Progenitor cell of endocrine pancreas (in vitro differentiated cells): ENCODE measurements around the gene BHLHE41. TPM values are rescaled to one million over a fixed set of nuclear protein-coding genes. Genes with fewer than 3 reads are reported as not detected.

Source experiments
- DNase-seq: peaks from one replicate; pipeline ENCODE4 v3.0.0; 2021; ENCODE audit warnings: low spot score; ENCODE audit not compliant: unreplicated experiment
- H3K27ac Mint-ChIP-seq: 2 replicates; pipeline ENCODE4 v1.8.0; 2021; ENCODE audit warnings: mild to moderate bottlenecking, moderate library complexity, mixed read lengths
- H3K27me3 Mint-ChIP-seq: 2 replicates; pipeline ENCODE4 v1.8.0; 2021; ENCODE audit warnings: mixed read lengths
- H3K36me3 Mint-ChIP-seq: 2 replicates; pipeline ENCODE4 v1.8.0; 2022; ENCODE audit warnings: mixed read lengths; ENCODE audit not compliant: insufficient read depth
- H3K4me1 Mint-ChIP-seq: 2 replicates; pipeline ENCODE4 v1.8.0; 2021; ENCODE audit warnings: low read depth, mixed read lengths
- H3K4me3 Mint-ChIP-seq: 2 replicates; pipeline ENCODE4 v1.8.0; 2021; ENCODE audit warnings: low read depth, mild to moderate bottlenecking, moderate library complexity, mixed read lengths
- H3K9me3 Mint-ChIP-seq: 2 replicates; pipeline ENCODE4 v1.8.0; 2021; ENCODE audit warnings: low read depth, mixed read lengths
- total RNA-seq: library from RNA; stranded (reverse); gene quantifications from 2 replicates; pipeline ENCODE4 v1.2.1, GENCODE V29; 2021
- TF ChIP-seq, protein P1 (sequence below): fragments of 200-600 bp; sonication (generic); IDR thresholded peaks from one replicate; pipeline ENCODE4 v1.5.0; 2021; ENCODE audit warnings: antibody characterized with exemption, mild to moderate bottlenecking; ENCODE audit not compliant: unreplicated experiment

BHLHE41 gene
- total RNA-seq, 1 donor from 2014 or later = 0.46 TPM

GRCh38 chr12:26162905-26163304, 38.1 kb upstream of the BHLHE41 start:
- TF ChIP-seq, protein P1, sequence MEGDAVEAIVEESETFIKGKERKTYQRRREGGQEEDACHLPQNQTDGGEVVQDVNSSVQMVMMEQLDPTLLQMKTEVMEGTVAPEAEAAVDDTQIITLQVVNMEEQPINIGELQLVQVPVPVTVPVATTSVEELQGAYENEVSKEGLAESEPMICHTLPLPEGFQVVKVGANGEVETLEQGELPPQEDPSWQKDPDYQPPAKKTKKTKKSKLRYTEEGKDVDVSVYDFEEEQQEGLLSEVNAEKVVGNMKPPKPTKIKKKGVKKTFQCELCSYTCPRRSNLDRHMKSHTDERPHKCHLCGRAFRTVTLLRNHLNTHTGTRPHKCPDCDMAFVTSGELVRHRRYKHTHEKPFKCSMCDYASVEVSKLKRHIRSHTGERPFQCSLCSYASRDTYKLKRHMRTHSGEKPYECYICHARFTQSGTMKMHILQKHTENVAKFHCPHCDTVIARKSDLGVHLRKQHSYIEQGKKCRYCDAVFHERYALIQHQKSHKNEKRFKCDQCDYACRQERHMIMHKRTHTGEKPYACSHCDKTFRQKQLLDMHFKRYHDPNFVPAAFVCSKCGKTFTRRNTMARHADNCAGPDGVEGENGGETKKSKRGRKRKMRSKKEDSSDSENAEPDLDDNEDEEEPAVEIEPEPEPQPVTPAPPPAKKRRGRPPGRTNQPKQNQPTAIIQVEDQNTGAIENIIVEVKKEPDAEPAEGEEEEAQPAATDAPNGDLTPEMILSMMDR = no peak
- peaks cover 4% of the 10 kb centered on the region for H3K4me1 Mint-ChIP-seq
- H3K27me3 Mint-ChIP-seq = no peaks in the 10 kb centered on the region
- no peak overlapping the region for H3K27ac Mint-ChIP-seq
- H3K9me3 Mint-ChIP-seq = peaks cover 3% of the 10 kb centered on the region
- H3K4me3 Mint-ChIP-seq = no peak overlapping the region
- no peak for DNase-seq
- no peaks in the 10 kb centered on the region for H3K36me3 Mint-ChIP-seq

GRCh38 chr12:26162174-26162573, 37.3 kb upstream of the BHLHE41 start:
- H3K36me3 Mint-ChIP-seq = no peaks in the 10 kb centered on the region
- H3K27ac Mint-ChIP-seq = no peak overlapping the region
- TF ChIP-seq, protein P1 = no peak
- H3K9me3 Mint-ChIP-seq = peaks cover 3% of the 10 kb centered on the region
- H3K27me3 Mint-ChIP-seq = no peaks in the 10 kb centered on the region
- H3K4me3 Mint-ChIP-seq = no peak overlapping the region
- DNase-seq = no peak
- H3K4me1 Mint-ChIP-seq = peaks cover 7% of the 10 kb centered on the region

DNA sequence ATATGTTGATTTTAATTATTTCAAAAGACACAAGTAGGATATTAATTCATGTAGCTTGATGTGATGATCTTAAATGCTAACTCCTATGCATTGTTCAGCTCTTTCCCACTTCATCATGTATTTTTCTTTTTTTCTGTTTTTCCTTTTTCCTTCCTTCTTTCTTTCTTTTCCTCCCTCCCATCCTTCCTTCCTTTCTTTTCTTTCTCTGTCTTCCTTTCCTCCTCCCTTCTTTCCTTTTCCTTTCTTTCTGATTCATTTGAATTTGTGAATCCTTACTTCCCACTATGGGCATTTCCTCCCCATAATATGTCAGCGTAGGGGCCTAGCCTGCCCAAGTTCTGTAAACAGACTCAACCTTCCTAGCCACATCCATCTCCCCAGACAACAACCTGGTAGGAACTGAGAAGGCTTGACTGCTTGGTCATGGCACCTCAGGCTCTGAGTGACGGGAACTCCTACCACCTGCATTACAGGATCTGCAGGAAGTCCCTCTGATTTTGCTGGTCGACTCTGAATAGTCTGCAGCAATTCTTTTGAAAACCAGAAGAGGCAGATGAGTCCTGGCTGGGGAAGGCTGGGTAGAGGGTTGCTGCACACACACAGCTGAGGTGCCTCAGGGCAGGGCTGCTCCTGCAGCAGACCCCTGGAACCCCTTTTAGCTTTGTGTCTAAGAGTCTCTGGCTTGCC, 33.4 kb upstream of the BHLHE41 start:
- Mint-ChIP-seq H3K4me3 (no peak overlapping the region), H3K9me3 (peaks cover 3% of the 10 kb centered on the region), H3K27me3 (no peaks in the 10 kb centered on the region), H3K27ac (peak overlapping the region; percentile 12), H3K4me1 (peaks cover 19% of the 10 kb centered on the region), H3K36me3 (no peaks in the 10 kb centered on the region)
- TF ChIP-seq, protein P1 = peak; percentile 12
- DNase-seq = no peak

- peaks cover 19% of the 10 kb centered on the region for H3K4me1 Mint-ChIP-seq
- peaks cover 3% of the 10 kb centered on the region for H3K9me3 Mint-ChIP-seq
- H3K4me3 Mint-ChIP-seq = no peak overlapping the region
- H3K27me3 Mint-ChIP-seq = no peaks in the 10 kb centered on the region
- no peak for DNase-seq
- TF ChIP-seq, protein P1 = no peak
- H3K27ac Mint-ChIP-seq = peak overlapping the region; percentile 59
- H3K36me3 Mint-ChIP-seq = no peaks in the 10 kb centered on the region
These were observed 32.2 kb upstream of the BHLHE41 start for GRCh38 chr12:26157001-26157400.

DNA sequence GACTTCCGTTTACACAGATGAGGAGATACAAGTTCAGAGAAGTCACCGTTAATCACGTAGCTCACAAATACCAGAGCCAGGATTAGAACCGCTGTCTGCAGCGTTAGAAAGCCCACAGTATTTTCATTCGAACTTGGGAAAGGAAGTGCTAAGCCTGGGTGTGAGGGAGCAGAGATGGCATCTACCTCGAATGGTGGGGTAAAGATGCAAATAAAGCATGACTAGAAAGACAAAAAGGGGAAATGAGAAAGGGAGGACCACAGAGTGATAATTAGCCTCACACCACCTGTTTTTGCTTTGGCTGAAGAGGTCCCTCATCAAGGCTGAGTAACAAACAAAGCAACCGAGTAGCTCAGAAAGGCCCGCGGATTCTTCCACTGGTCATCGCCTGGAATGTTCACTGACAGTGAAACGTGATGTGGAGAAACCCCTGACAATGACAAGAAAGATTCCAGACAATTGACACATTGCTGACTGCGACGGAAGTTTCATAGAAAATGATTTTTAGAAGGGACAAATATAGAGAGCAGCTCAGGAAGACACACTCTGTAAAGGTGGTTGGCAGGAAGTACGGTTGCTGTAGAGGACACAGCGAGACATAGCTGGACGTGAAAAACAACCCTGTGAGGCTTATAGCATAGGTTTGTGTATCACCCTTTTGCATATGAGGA, 31.5 kb upstream of the BHLHE41 start:
- no peak for DNase-seq
- Mint-ChIP-seq H3K36me3 (no peaks in the 10 kb centered on the region), H3K4me1 (peaks cover 19% of the 10 kb centered on the region), H3K9me3 (peaks cover 3% of the 10 kb centered on the region), H3K27me3 (no peaks in the 10 kb centered on the region), H3K27ac (peak overlapping the region; percentile 59), H3K4me3 (no peak overlapping the region)
- TF ChIP-seq, protein P1 = no peak
